Stimulated activated naive CD8-positive, alpha-beta T cell treated with anti-CD3 and anti-CD28 coated beads, Interleukin-15, Interleukin-2, amounts not matched to agents 100 U/mL and 50 U/mL, for 24 hours (primary cell): ENCODE results near the gene MED26.
A peak's percentile ranks its signal among the peaks of the same experiment; 100 is the strongest.
"Not testable (repeated sequence)": the region's sequence is repeated elsewhere in the genome, so short reads cannot be mapped to it uniquely, and the experiment has no call there.

ENCODE experiments used
- ATAC-seq: fragments of 150-1000 bp; cut with Tn5 transposase; one replicate; pipeline ENCODE4 v1.10.0; 2021
- DNase-seq: peaks from one replicate; pipeline ENCODE4 v3.0.0; 2021

Gene MED26

DNA sequence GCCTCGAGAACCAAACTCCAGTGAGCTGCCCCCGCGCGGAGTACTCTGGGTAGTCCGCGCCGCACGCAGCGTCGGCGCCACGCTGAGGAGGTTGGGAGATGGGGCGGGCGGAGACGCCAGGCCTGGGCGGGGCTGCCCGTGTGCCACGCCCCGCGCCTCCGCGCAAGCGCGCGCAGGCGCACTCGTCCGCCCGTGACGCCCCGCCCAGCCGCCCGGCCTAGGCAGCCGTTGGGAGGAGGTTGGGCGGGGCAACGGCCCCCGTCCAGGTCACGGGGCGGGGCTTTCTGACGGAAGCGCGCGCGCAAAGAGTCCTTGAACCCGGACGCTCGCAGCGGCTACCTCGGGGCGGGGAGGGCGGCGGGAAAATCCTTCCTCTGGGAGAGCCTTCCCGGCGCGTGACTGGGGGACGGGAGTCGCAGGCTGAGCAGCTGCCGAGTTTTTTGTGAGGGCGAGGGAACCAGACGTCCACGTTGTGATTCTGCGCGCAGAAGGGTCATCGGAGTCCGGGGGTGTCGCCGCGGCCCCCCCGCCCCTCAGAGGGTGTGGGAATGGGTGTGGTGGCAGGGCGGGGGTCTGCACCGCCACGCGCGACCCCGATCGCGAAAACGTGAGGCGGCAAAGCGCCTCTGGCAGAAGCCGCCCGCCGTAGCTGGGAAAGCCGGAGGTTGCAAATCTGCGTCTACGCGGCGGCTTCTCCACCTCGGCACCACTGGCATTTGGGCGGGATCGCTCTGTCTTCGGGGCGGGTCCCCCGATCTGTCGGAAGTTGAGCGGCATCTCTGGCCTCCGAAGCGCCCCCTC, at the start of gene MED26:
Gene MED26 (minus strand): TSS at position 22 of the 801 bp plus-strand sequence. CDS start 261 bp downstream, outside the sequence.
- DNase-seq (peak; percentile 98), ATAC-seq (peak; percentile 96)

GRCh38 chr19:16677055-16677454, 49.1 kb upstream of the MED26 start:
- no peak for ATAC-seq
- no peak for DNase-seq

DNA sequence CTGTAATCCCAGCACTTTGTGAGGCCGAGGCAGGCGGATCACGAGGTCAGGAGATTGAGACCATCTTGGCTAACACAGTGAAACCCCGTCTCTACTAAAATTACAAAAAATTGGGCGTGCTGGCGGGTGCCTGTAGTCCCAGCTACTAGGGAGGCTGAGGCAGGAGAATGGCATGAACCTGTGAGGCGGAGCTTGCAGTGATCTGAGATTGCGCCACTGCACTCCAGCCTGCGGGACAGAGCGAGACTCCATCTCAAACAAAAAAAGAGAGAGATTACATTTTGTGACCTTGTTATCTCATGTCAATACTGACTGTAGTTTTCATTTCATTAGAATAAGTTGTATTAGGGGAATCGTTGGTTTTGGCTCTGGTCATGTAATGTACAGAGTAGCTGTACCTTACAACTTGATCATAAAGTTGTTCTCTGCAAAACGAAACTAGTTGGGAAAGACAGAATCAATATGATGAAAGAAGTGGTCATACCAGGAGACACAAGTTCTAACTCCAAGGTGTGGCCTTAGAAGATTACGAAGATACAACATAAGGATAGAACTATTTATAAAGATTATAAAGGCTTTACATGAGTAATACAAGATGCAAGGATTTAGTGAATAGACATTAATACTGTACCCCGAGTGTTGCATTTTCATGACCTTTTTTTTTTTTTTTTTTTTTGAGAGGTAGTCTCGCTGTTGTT, 48.2 kb upstream of the MED26 start:
- no peak for DNase-seq
- ATAC-seq = no peak

DNA sequence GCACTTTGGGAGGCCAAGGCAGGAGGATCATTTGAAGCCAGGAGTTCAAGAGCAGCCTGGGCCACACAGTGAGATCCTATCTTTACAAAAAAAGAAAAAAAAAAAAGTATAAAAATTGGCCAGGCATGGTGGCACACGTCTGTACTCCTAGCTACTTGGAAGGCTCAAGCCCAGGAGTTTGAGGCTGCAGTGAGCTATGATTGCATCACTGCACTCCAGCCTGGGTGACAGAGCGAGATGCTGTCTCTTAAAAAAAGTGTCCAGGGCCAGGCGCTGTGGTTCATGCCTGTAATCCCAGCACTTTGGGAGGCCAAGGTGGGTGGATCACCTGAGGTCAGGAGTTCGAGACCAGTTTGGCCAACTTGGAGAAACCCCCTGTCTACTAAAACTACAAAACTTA, 45.8 kb upstream of the MED26 start:
- not testable (repeated sequence) for ATAC-seq, DNase-seq

GRCh38 chr19:16673231-16673630, 45.2 kb upstream of the MED26 start:
- DNase-seq (no peak), ATAC-seq (no peak)

GRCh38 chr19:16671652-16672274, 43.8 kb upstream of the MED26 start:
- ATAC-seq = no peak
- DNase-seq = no peak

- ATAC-seq = no peak
- no peak for DNase-seq
Measured at GRCh38 chr19:16670291-16670690, 42.3 kb upstream of the MED26 start.

DNA sequence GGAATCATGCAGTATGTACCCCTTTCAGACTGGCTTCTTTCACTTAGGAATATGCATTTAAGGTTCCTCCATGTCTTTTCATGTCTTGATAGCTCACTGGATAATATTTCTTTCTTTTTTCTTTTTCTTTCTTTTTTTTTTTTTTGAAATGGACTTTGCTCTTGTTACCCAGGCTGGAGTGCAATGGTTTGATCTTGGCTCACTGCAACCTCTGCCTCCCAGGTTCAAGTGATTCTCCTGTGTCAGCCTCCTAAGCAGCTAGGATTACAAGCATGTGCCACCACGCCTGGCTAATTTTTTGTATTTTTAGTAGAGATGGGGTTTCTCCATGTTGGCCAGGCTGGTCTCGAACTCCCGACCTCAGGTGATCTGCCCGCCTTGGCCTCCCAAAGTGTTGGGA, 40.7 kb upstream of the MED26 start:
- DNase-seq, ATAC-seq: not testable (repeated sequence)

GRCh38 chr19:16668176-16668575, 40.2 kb upstream of the MED26 start:
- no peak for DNase-seq
- no peak for ATAC-seq

- peak; percentile 19 for DNase-seq
- no peak for ATAC-seq
Measured at GRCh38 chr19:16661480-16662034, 33.6 kb upstream of the MED26 start.

GRCh38 chr19:16660763-16661479, 32.9 kb upstream of the MED26 start, which contains the start of gene TMEM38A:
Gene TMEM38A (plus strand): TSS chr19:16661139. CDS start chr19:16661218, 79 bp downstream.
- ATAC-seq = peak; percentile 6
- peak; percentile 54 for DNase-seq

DNA sequence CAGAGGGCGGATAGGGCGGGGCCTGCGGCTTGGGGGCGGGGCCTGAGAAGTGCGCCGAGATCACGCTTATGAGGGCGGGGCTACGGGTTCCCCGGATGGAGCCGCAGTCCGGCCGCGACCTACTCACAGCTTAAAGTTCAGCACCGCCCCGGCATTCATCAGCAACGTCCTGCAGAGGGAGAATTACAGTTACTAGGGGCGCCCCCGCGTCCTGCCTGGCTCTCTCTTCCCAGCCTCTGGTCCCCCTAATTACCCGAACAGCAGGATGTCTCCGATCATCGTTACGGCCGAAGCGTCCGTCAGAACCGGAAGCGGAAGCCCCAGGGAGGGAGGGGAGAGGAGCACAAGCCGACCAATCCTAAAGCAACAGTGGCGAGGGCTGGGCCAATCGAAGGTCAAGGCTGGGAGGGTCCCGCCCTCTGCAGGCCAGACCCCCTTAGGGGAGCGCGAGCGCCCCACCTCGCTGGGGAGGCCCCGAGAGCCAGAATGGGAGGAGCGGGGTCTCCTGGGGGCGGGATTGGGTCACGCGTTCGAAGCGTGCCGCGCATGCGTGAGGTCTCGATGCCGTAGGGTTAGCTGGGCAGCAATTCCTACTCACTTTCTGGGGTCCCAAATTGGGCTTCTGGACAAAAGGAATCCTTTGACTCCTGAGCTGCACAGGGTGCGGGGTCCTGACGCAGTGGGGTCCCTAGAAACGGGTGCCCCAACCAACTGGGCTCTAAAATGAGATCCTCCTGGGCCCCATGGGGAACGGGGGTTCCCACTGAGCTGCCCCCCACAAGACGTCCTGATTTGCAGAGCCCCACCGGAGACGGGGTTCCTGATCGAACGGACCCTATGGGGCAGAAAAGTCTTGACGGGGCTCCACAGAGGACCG, 32.1 kb upstream of the MED26 start, which contains the start of gene SMIM7:
Gene SMIM7 (minus strand): TSS at position 313 of the 877 bp plus-strand sequence. CDS start 34 bp downstream, at position 279.
- ATAC-seq (peak; percentile 99), DNase-seq (peak; percentile 98)

- DNase-seq (no peak), ATAC-seq (no peak)
Measured at GRCh38 chr19:16659464-16659831, 31.4 kb upstream of the MED26 start.

DNA sequence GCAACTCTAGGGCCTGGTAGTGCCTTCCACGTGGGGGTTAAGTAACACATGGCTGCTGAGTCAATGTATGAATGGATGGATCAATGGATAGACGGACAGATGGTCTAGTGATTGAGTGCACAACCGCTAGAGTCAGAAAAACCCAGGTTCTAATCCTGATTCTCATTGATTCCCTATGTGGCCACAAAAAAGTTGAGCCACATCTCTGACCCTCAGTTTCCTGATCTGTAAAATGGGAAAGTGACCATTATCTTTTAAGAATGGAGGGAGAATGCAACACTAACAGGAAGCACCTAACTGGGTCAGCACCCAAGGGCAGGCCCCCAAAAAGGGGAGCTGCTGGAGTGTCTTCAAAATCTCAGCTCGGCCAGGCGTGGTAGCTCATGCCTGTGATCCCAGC, 29.4 kb upstream of the MED26 start:
- DNase-seq (no peak), ATAC-seq (no peak)

- ATAC-seq = no peak
Measured at GRCh38 chr19:16655727-16656126, 27.7 kb upstream of the MED26 start.

DNA sequence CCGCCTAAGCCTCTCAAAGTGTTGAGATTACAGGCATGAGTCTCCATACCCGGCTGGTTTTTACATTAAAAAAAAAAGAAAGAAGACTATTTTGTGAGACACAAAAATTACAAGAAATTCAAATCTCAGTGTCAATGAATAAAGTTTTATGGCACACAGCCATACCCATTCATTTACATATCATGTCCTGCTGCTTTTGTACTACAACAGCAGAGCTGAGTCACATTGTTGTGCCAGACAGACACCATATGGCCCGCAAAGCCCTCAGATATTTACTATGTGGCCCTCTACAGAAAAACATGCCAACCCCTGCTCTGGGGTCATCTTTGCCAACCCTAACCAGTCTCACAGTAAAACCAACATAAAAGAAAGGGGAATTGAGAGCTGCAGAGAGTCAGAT, 26.6 kb upstream of the MED26 start:
- no peak for DNase-seq
- no peak for ATAC-seq

More at GRCh38 chr19:16655727-16656126, 27.7 kb upstream of the MED26 start:
- DNase-seq = no peak

- no peak for ATAC-seq
- no peak for DNase-seq
Measured at GRCh38 chr19:16654140-16654539, 26.1 kb upstream of the MED26 start.

- ATAC-seq = no peak
- no peak for DNase-seq
Measured at GRCh38 chr19:16652854-16653253, 24.9 kb upstream of the MED26 start.

DNA sequence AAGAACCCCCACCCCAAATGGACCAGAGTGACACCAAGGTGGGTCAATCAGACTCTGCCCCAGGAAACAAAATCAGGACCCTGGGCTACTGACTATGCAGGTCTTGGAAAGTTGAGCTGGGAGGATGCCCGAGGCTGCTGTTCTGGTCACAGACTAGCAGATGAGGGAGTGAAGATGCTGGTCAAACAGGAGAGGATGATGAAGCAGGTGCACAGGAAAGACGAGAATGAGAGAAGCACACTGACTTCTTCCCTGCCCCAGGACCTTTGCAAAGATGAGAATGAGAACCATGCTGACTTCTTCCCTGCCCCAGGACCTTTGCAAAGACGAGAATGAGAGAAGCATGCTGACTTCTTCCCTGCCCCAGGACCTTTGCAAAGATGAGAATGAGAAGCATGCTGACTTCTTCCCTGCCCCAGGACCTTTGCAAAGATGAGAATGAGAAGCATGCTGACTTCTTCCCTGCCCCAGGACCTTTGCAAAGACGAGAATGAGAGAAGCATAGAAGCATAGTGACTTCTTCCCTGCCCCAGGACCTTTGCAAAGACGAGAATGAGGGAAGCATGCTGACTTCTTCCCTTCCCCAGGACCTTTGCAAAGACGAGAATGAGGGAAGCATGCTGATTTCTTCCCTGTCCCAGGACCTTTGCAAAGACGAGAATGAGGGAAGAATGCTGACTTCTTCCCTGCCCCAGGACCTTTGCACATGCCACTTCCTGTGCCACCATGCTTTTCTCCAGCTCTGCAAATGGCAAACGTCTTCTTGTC, 23.6 kb upstream of the MED26 start:
- ATAC-seq, DNase-seq: not testable (repeated sequence)

GRCh38 chr19:16650821-16651220, 22.8 kb upstream of the MED26 start:
- DNase-seq = no peak

More at GRCh38 chr19:16650821-16651220, 22.8 kb upstream of the MED26 start:
- ATAC-seq = no peak
